Spleen (tissue), 7 donors: ENCODE results near the gene ENOX2.

Experiments used
- CTCF ChIP-seq, 11 experiments: fragments of 200-600 bp in 7 of 11; fragments of 450-650 bp in 4 of 11; sonication (generic) in 4 of 11; IDR thresholded peaks in 8 of 11; conservative IDR thresholded peaks in 3 of 11; 1 replicate in 7 of 11; 2 replicates in 4 of 11; pipeline versions ENCODE4 v1.4.0 to v1.8.0; 2016 to 2021; ENCODE audit warnings: antibody characterized with exemption in 11 of 11, inconsistent platforms in 4 of 11, mild to moderate bottlenecking in 1 of 11
- POLR2A ChIP-seq, 3 donors: fragments of 450-650 bp; IDR thresholded peaks; one replicate each; pipeline ENCODE4 v1.5.1; 2017; ENCODE audit warnings: antibody characterized with exemption in 3 of 3, mild to moderate bottlenecking in 1 of 3
- donor health status: DM: no; HTN: no; CAD: no; lungs with moderate emphysema.
- donor health status: DM: no; HTN: no; CAD: no.
- donor health status: DM: no; HTN: no; CAD: no.

GRCh38 chrX:130933358-130933757 lies 30.3 kb upstream of the ENOX2 start:
- TF ChIP-seq POLR2A (IDR thresholded peaks at IDR 0.05): no peak
- no peak for TF ChIP-seq CTCF (IDR thresholded peaks at IDR 0.05 in 8 of 11, conservative IDR thresholded peaks at IDR 0.05 in 3 of 11)
